Liver (tissue), 9 donors: ENCODE results near the gene TMEM255A. TPM values are rescaled to one million over a fixed set of nuclear protein-coding genes. Genes with fewer than 3 reads are reported as not detected.

Source experiments
- DNase-seq: peaks from one replicate; pipeline ENCODE4 v3.0.0-alpha.2; 2017; ENCODE audit warnings: low spot score
- H3K27ac ChIP-seq, 2 donors: one replicate each; pipeline ENCODE4 v1.7.0; 2013; ENCODE audit warnings: inconsistent platforms in 2 of 2, low read length in 2 of 2, control low read depth in 1 of 2, low read depth in 1 of 2, mild to moderate bottlenecking in 1 of 2
- H3K27me3 ChIP-seq, 4 donors: one replicate each; pipeline versions ENCODE4 v1.6.1 to v1.7.0; 2013; ENCODE audit warnings: low read length in 3 of 4, inconsistent platforms in 1 of 4, mild to moderate bottlenecking in 1 of 4, moderate library complexity in 1 of 4; ENCODE audit not compliant: control insufficient read depth in 4 of 4, insufficient read depth in 4 of 4
- H3K36me3 ChIP-seq, 4 donors: one replicate each; pipeline versions ENCODE4 v1.6.1 to v1.7.0; 2013; ENCODE audit warnings: low read length in 3 of 4, mild to moderate bottlenecking in 3 of 4, low read depth in 1 of 4, moderate library complexity in 1 of 4; ENCODE audit not compliant: control insufficient read depth in 4 of 4, insufficient read depth in 3 of 4
- H3K4me1 ChIP-seq, 4 donors: one replicate each; pipeline versions ENCODE4 v1.6.1 to v1.7.0; 2013; ENCODE audit warnings: low read length in 3 of 4, mild to moderate bottlenecking in 3 of 4, moderate library complexity in 1 of 4; ENCODE audit not compliant: control insufficient read depth in 4 of 4, insufficient read depth in 4 of 4
- H3K4me3 ChIP-seq, 3 donors: one replicate each; pipeline versions ENCODE4 v1.6.1 to v1.7.0; 2013; ENCODE audit warnings: low read length in 3 of 3, control low read depth in 1 of 3, low read depth in 1 of 3, mild to moderate bottlenecking in 1 of 3
- H3K9ac ChIP-seq, 2 donors: one replicate each; pipeline ENCODE4 v1.7.0; 2013; ENCODE audit warnings: low read length in 2 of 2, mild to moderate bottlenecking in 2 of 2, moderate library complexity in 2 of 2, control low read depth in 1 of 2, low read depth in 1 of 2
- H3K9me3 ChIP-seq, 4 donors: one replicate each; pipeline versions ENCODE4 v1.6.1 to v1.7.0; 2013; ENCODE audit warnings: low read length in 3 of 4; ENCODE audit not compliant: control insufficient read depth in 4 of 4
- CTCF ChIP-seq: fragments of 150-350 bp; IDR thresholded peaks from 2 replicates; pipeline ENCODE4 v1.5.1; 2017; ENCODE audit warnings: improper control_type of control experiment, low read depth, low read length; ENCODE audit not compliant: missing input control
- EGR1 ChIP-seq, 2 donors: IDR thresholded peaks; 2 replicates each; pipeline ENCODE4 v1.6.1; 2016 to 2018; ENCODE audit warnings: antibody characterized with exemption in 2 of 2, low read depth in 2 of 2
- FOXA1 ChIP-seq: IDR thresholded peaks from 2 replicates; pipeline ENCODE4 v1.6.1; 2016; ENCODE audit warnings: antibody characterized with exemption
- FOXA2 ChIP-seq: IDR thresholded peaks from 2 replicates; pipeline ENCODE4 v1.6.1; 2016; ENCODE audit warnings: antibody characterized with exemption
- GABPA ChIP-seq, 2 donors: IDR thresholded peaks in 1 of 2; conservative IDR thresholded peaks in 1 of 2; 2 replicates each; pipeline ENCODE4 v1.6.1; 2016; ENCODE audit warnings: antibody characterized with exemption in 2 of 2, mild to moderate bottlenecking in 1 of 2, moderate library complexity in 1 of 2
- HNF4A ChIP-seq, 2 donors: conservative IDR thresholded peaks; 2 replicates each; pipeline ENCODE4 v1.6.1; 2016; ENCODE audit warnings: antibody characterized with exemption in 2 of 2, mild to moderate bottlenecking in 2 of 2
- HNF4G ChIP-seq: IDR thresholded peaks from 2 replicates; pipeline ENCODE4 v1.6.1; 2016; ENCODE audit warnings: antibody characterized with exemption
- JUND ChIP-seq, 2 donors: IDR thresholded peaks; 2 replicates each; pipeline ENCODE4 v1.6.1; 2016; ENCODE audit warnings: antibody characterized with exemption in 2 of 2
- NR2F2 ChIP-seq: IDR thresholded peaks from 2 replicates; pipeline ENCODE4 v1.6.1; 2016; ENCODE audit warnings: antibody characterized with exemption
- RAD21 ChIP-seq, 2 donors: IDR thresholded peaks; 2 replicates each; pipeline ENCODE4 v1.6.1; 2016; ENCODE audit warnings: antibody characterized with exemption in 2 of 2, mild to moderate bottlenecking in 2 of 2
- REST ChIP-seq: IDR thresholded peaks from 2 replicates; pipeline ENCODE4 v1.6.1; 2016; ENCODE audit warnings: antibody characterized with exemption, mild to moderate bottlenecking
- SP1 ChIP-seq: IDR thresholded peaks from 2 replicates; pipeline ENCODE4 v1.6.1; 2018; ENCODE audit warnings: antibody characterized with exemption, mild to moderate bottlenecking
- WGBS: extraction: QIAGEN DNeasy Blood & Tissue Kit; methylation state at CpG from one replicate; pipeline ENCODE4 v1.1.7; 2013; 5-methylcytosine and 5-hydroxymethylcytosine counted together
- polyA plus RNA-seq, 2 donors: library from polyadenylated mRNA; stranded (reverse) in 1 of 2; unstranded in 1 of 2; fragments of 200-250 nt in 1 of 2; fragments of >200 nt in 1 of 2; fragmentation: Nextera tagmentation in 1 of 2; extraction: Ambion mirVana in 1 of 2; gene quantifications; one replicate each; pipeline versions ENCODE4 v1.2.1 to v1.2.3, GENCODE V29; 2013 to 2015
- total RNA-seq, 2 donors: library from RNA; depleted of rRNA; stranded (reverse); fragments of >200 nt; gene quantifications; one replicate each; pipeline ENCODE4 v1.2.3, GENCODE V29; 2014
- TF ChIP-seq, protein P1 (sequence below): IDR thresholded peaks from 2 replicates; pipeline ENCODE4 v1.6.1; 2016; ENCODE audit warnings: antibody characterized with exemption
- donor health status: healthy.
- donor health status: healthy.
- donor health status: healthy.
- donor health status: healthy.
- donor health status: healthy.

TMEM255A gene
- total and polyA plus RNA-seq, 4 donors, result 0.08 TPM; not detected in 3

- TF ChIP-seq GABPA (IDR thresholded peaks at IDR 0.05 in 1 of 2, conservative IDR thresholded peaks at IDR 0.05 in 1 of 2) (no peak), SP1 (no peak), CTCF (no peak), EGR1 (IDR thresholded peaks at IDR 0.05; ENCODE audit: low read depth in 2 of 2) (no peak), FOXA1 (no peak)
These were observed 24.0 kb upstream of the TMEM255A start (continued) for GRCh38 chrX:120335289-120335688.

DNA sequence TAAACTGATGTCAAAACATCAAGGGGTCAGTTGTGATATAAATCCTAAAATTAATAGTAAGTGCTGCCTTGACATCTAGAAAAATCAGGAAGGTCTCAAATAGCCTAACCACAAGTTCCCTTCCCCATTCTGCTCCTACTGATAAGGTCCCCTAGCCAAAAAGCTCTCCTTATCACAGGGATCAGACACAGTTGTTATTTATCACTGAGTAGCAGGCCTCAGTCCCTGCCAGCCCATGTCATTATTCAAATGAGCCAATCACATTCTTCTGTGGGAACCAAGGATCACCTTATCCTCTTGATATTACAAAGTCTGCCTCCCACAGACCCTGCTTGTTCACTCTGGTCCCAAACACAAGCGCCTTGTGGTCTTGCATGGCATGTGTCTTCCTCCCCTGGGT is 23.3 kb upstream of the TMEM255A start:
- no peak overlapping the region for H3K9ac ChIP-seq
- no peak overlapping the region for H3K27ac ChIP-seq
- H3K27me3 ChIP-seq, result no peaks in the 10 kb centered on the region
- H3K36me3 ChIP-seq, result no peaks in the 10 kb centered on the region
- H3K4me1 ChIP-seq, result no peaks in the 10 kb centered on the region
- H3K4me3 ChIP-seq, result no peak overlapping the region
- DNase-seq, result no peak
- TF ChIP-seq JUND (IDR thresholded peaks at IDR 0.05), result no peak
- TF ChIP-seq HNF4G, result no peak
- no peak for TF ChIP-seq HNF4A (conservative IDR thresholded peaks at IDR 0.05)
- TF ChIP-seq, protein P1, sequence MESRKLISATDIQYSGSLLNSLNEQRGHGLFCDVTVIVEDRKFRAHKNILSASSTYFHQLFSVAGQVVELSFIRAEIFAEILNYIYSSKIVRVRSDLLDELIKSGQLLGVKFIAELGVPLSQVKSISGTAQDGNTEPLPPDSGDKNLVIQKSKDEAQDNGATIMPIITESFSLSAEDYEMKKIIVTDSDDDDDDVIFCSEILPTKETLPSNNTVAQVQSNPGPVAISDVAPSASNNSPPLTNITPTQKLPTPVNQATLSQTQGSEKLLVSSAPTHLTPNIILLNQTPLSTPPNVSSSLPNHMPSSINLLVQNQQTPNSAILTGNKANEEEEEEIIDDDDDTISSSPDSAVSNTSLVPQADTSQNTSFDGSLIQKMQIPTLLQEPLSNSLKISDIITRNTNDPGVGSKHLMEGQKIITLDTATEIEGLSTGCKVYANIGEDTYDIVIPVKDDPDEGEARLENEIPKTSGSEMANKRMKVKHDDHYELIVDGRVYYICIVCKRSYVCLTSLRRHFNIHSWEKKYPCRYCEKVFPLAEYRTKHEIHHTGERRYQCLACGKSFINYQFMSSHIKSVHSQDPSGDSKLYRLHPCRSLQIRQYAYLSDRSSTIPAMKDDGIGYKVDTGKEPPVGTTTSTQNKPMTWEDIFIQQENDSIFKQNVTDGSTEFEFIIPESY, result no peak
- no peak for TF ChIP-seq NR2F2
- H3K9me3 ChIP-seq, result peaks cover 0 to 9% (median 2%) of the 10 kb centered on the region in 4 donors
- WGBS, result 68% methylated on average over 1 of the region's 1 CpG

- no peaks in the 10 kb centered on the region for H3K4me1 ChIP-seq
- peaks cover 0 to 7% (median 2%) of the 10 kb centered on the region in 4 donors for H3K9me3 ChIP-seq
- no peak for DNase-seq
- TF ChIP-seq GABPA (IDR thresholded peaks at IDR 0.05 in 1 of 2, conservative IDR thresholded peaks at IDR 0.05 in 1 of 2) (no peak), RAD21 (IDR thresholded peaks at IDR 0.05) (peak in 1 of 2 donors; percentile 5)
- no peaks in the 10 kb centered on the region for H3K27me3 ChIP-seq
- no peak overlapping the region for H3K27ac ChIP-seq
- WGBS, result 38% methylated on average over 2 of the region's 2 CpGs
- no peak overlapping the region for H3K4me3 ChIP-seq
- no peak overlapping the region for H3K9ac ChIP-seq
- no peaks in the 10 kb centered on the region for H3K36me3 ChIP-seq
These were observed 22.9 kb upstream of the TMEM255A start for GRCh38 chrX:120334151-120334550.

DNA sequence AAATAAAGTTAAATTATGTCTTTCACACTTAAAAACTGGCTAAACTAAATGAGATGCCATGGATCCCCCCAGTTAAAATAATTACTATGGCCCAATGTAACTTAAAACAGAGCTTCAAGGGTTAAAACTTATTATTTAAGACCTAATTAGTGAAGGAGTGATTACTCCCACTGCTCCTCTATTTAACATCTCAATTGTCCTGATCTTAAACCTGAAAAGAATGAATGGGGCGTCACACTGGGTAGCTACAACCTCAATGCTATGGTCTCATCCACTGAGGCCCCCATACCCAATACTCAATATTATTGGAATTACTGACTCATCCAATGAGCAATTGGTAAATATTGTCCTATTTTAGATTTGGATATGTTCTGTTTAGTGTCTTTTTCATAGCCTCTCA is 21.1 kb upstream of the TMEM255A start:
- 93% methylated on average over 1 of the region's 1 CpG for WGBS
- no peak for DNase-seq
- Histone ChIP-seq H3K27ac (no peak overlapping the region), H3K27me3 (no peaks in the 10 kb centered on the region), H3K4me3 (no peak overlapping the region), H3K9me3 (peaks cover 0 to 7% (median 2%) of the 10 kb centered on the region in 4 donors), H3K4me1 (no peaks in the 10 kb centered on the region), H3K36me3 (no peaks in the 10 kb centered on the region), H3K9ac (no peak overlapping the region)
- TF ChIP-seq HNF4A (conservative IDR thresholded peaks at IDR 0.05) (no peak), FOXA2 (no peak), REST (no peak), GABPA (IDR thresholded peaks at IDR 0.05 in 1 of 2, conservative IDR thresholded peaks at IDR 0.05 in 1 of 2) (no peak), CTCF (no peak), RAD21 (IDR thresholded peaks at IDR 0.05) (no peak)
- TF ChIP-seq, protein P1, result no peak
